HG02938 (cell line): ENCODE measurements around the gene IRS1.
A peak's percentile ranks its signal among the peaks of the same experiment; 100 is the strongest.

ENCODE experiments used
- ATAC-seq: cut with Tn5 transposase; IDR thresholded peaks from one replicate; pipeline ENCODE4 v1.9.1; 2021; ENCODE audit warnings: mild to moderate bottlenecking, moderate library complexity; ENCODE audit not compliant: unreplicated experiment

The IRS1 gene

DNA sequence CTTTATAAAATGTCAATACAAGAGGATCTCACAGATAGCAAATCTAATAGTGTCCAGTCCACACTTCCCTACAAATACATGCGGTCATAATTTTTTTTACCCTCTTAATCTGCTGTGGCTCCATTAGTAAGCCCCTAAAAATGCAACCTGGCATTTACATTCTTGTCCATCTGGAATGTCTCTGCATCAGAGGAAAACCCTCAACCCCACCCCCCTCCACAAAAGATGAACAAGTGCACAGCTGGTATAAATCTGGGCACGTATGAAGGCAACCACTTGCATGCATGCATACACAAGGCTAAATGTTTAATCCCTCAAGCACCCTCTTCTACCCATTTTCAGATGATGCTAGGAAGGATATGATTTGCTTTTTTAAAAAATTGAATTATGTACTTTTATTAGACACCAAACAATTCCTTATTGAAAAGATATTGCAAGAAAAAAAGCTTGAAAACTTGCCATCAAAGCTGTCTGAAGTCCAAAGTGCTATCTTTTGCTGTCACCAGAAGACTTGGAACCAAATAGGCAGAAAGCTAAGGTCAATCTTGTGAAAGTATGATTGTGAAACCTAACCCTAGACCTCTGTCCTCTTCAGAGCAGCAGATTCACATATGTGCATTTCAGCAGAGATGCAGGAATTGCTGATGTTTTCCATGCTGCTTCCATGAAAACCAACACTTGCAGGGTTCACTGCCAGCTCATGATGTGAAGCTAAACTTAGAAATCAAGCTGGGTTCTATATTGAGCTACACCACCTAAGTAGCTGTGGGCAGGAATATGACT is 39.0 kb downstream of the IRS1 start:
- no peak for ATAC-seq

DNA sequence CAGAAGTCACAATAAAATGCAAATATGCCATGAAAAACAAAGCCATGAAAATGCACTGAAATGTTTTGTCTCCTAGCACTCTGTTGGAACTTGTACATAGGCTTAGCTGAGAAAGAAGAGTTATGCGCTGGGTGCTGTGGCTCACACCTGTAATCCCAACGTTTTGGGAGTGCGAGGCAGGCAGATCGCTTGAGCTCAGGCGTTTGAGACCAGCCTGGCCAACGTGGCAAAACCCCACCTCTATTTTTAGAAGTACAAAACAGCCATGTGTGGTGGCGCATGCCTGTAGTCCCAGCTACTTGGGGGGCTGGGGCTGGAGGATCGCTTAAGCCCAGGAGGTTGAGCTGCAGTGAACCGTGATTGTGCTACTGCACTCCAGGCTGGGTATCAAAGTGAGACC is 39.9 kb downstream of the IRS1 start:
- ATAC-seq = no peak

DNA sequence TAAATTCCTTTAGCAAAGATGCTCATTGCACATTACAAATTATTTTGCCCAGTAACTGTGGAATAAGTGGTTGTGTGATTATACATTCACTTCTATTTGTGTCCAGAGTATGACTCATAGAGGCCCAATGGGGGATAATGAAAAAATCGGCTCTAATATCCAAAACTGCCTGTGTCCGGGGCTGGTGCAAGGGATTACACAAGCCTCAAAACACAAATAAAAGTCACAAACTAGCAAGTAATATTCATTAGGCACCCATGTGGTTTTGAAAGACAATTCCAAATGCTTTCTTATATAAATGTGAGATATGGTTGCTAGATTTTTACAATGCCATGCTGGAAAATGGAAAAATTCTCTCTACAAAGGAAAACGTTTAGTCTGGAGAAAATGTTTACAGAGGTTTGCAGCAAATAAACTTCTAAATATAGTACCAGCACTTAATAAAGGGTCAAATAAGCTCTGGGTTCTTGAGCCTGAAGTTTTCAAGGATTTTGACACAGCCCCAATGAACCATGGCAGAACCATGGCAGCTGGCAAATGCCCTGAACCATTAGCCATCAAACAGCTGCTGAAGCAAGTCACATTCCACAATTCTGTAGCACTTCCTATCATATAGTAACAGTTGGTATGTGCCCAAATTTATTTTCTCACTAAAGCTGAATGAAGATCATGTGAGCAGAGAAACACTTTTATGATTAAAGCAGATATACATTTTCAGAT is 40.5 kb downstream of the IRS1 start:
- ATAC-seq = no peak

- ATAC-seq = no peak
These were observed 43.5 kb downstream of the IRS1 start for GRCh38 chr2:226756131-226756530.

GRCh38 chr2:226755631-226756030 is 44.0 kb downstream of the IRS1 start:
- no peak for ATAC-seq

DNA sequence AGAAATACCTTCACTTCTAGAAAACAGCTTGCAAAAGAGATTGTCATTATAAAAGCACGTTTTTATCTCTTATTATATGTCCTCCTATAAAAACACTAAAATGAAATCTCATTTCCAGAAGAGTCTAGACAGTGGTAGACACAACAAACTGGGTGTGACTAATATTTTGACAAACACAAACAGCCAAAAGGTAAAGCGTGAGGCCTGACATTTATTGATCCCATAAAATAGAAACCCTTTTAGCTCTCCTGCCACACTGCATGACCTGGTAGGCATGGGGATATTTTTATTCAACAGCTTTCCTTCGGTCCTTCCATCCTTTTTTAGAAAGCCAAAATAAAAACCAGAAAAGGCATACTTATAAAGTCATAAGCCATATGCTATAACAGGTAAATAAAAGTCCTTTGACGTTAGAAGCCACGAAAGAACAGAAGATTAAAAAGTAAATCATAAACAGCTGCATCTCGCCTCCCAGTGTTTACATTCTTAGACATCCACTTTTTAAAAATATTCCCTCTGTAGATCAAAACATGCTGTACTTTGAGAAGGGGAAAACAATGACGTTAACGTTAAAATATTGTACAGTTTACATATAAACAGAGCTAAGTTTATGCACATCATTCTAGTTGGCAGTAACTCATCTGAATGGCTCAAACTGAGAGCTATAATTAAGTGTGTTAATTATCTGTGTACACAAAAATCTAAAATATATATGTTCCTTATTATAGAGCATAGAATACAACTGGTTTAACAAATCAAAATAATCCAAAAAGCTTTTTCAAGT is 44.6 kb downstream of the IRS1 start:
- no peak for ATAC-seq

DNA sequence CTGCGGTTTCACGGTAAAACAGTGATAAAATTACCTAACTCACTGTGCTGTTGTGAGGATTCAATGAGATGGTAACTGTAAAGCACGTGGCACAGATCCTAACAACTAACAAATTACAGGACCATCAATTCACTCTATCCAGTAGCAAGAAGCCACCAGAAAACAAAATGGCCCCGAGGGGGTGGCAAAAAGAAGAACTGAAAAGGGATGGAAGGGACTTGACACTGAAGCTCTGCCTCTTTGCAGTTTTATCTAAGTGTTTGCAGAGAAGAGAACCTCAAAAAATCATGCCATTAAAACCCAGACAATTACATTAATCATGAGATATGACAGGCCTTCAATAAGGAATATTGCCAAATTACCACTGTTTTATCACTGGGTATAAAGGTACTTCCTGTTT is 46.7 kb downstream of the IRS1 start:
- no peak for ATAC-seq

DNA sequence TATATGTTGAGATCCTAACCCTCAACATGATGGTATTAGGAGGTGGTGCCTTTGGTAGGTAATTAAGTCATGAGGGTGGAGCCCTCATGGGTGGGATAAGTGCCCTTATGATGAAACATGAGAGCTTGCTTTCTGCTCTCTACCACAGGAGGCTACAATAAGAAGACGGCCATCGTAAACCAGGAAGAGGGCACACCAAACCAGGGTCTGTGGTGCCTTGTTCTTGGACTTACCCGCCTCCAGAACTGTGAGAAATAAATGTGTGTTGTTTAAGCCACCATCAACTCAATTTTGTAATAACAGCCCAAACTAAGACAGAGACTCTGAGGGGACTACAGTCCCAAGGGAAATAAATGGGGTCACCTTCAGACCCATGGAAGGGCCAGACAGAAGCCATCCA is 52.3 kb downstream of the IRS1 start:
- no peak for ATAC-seq

GRCh38 chr2:226746196-226746800 is 53.3 kb downstream of the IRS1 start:
- ATAC-seq = no peak

DNA sequence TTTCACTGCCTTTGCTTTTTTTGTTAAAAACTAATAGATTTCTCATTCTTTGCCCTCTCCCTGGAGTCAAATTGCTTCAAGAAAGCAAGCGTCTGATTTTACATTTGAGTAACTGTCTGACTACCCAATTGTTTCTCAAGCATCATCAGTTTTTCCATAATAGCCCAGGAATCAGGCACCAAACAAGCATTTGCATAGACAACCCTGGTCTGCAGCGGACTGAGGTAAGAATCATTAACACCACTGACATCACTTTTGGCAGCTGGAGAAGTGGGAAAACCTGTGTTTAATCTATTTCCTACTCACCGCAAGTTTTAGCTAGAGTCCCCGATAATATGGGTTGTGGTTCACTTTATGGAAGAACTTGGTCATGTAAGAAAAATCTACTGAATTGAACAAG is 55.7 kb downstream of the IRS1 start:
- no peak for ATAC-seq

GRCh38 chr2:226742347-226742746 is 57.3 kb downstream of the IRS1 start:
- ATAC-seq = no peak

DNA sequence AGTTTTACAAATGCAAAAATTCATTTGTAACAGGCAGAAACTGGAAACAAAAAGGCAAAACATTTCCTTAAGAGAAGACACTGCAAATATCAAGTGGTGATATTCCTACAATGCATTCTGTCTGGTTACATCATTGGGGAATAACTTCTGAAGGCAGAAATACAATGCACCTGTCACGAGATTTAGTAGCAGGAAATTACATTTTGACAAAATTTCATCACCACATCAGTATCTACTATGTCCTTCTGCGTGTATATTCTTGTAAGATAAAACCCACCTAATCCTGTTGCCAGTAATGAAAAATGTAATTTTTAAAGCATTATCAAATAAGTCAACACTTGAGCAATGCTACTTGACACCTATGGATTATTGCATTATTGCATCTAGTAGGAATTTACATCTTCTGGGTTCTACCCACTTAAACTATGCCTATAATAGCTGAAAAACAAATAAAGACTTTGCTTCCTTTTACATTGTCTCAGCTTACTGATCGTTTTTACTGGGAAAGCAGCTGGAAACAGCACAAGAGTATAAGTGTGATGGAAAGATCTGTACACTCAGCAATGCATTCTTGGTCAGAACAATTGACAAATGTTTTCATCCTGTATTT is 59.5 kb downstream of the IRS1 start:
- no peak for ATAC-seq

DNA sequence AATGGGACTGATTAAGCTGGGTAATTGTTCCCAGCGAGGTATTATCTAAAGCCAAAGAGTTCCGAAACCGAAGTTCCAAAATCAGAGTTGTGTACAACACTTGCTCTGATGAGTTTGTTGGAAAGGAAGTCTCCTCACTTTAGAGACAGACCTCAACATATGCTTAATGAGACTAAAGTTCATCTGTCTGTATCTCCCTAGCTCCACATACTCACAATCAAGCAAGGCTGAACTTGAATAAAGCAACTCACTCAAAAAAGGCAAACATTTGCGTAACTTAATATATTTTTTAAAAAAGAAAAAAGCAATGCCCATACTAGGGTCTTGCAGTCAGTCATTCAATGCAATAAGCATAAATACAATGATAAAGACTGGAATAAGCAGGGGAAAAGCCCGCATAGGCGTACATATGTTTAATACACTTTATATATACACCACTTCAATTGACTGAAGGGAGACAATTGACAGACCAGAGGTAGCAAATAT is 60.0 kb downstream of the IRS1 start:
- no peak for ATAC-seq

DNA sequence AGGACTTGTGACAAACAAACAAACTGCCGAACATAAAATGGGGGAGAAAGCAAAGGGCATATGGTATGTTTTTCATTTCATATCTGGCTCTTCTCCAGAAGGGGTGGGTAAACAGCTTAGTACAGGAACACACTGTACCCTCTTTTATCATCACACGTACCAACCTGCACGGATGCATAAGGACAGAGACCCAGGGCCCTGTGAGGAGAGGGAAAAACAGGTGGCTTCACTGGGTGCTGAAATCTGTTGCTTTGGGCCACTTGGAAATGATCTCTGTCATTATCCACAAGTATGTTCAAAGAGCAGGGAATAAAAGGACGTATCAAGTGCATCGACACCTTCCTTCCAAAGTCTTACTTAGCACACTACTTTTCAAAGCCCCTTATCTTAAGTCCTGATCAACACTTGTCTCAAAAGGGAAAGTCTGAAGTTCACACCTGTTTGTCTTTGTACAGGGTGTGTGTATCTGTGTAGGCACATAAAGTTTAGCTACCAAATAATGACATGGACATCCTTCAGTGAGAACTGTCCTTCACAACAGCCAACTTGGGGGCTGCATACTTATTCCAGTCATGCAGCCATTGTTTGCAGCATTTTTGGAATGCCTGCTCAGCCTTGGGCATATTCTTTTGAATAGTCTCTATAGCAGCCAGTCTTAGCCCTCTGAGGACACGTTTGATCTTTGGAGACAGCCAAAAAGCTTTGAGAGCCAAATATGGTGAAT is 60.6 kb downstream of the IRS1 start:
- no peak for ATAC-seq

- no peak for ATAC-seq
These were observed 61.3 kb downstream of the IRS1 start for GRCh38 chr2:226738191-226738820.

DNA sequence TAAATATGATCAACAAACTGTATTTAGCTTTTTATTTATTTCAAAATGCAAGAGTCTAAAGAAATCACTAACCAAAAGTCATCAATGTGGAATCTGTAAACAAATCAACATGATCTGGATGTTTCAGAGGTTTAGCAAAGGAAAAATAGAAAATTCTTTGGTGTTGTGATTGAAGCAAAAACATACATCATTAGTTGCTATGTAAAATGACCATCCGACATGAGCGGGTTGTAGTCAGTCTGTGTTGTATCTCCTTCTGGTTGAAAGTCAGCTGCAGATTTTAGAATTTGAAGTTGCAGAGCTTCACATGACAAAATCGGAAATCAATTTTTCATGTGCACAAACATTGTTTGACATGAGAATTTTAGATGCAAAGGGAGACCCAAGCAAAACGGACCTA is 63.2 kb downstream of the IRS1 start:
- ATAC-seq = no peak

DNA sequence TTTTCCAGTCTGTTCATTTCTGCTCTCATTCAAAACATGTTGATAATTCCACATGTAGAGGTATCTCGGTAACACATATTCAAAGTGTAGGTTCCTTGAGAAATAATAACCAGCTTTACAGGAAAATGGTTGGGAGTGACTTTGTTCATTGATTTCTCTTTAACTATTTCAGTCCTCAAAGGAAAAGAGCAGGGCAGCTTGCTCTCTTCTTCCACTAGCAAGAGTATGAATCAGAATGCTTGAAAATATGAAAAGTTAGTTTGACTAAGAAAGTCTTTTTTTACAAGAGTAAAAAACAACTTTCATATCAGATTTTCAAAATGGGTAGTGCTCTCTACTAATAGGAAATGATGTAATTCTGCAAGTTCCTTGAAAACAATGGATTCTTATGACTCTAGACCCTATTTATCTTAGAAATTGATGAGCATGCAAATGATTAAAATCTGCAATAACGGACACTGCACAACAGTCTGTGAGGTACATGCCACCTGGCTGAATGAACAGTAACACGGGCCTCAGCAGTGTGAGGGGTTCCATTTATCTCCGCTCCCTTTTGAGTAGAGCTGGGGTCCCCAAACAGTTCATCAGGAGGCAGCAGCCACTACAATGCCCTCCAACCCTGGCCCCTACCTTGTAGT is 65.6 kb downstream of the IRS1 start:
- no peak for ATAC-seq

DNA sequence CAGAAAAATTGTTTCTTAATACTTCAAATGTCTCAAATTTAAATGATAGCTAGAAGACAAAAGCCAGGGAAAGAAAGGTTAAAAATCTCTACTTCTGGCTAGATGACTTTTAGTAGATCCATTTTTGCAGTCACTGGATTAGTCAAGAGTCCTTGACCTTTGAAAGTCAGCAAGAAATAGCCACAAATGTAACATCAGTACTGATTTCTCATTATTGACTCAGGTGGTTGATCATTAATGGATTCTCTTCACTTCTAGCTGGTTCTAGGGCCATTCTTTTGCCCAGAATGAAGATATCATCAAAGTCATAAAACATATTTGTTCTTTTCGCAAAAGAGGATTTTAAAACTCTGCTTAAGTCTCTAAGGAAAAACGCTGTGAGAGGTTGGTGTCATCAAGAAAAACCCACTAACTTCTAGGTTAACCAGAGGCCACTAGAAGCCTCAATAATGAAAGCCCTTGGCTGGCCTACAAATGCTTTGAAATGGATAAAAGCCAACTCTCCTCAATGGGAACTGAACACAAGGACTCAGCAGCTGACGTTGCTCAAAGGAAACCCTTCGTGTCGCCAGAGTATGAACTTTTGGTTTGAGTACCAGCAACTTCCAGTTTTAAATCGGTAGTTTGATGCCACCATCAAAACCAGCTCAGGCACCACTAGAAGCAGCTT is 66.3 kb downstream of the IRS1 start:
- ATAC-seq = peak; percentile 56
